D721Med (cell line): ENCODE data around the gene FMO2.

Experiments
- DNase-seq: peaks from one replicate; pipeline ENCODE4 v3.0.0; 2011; ENCODE audit warnings: low spot score; ENCODE audit not compliant: insufficient read length
- FAIRE-seq: peaks from 2 replicates; lab custom pipeline; 2011; peaks lifted over from hg19 to GRCh38; lab: Jason Lieb, UNC
- CTCF ChIP-seq: IDR thresholded peaks from 2 replicates; pipeline ENCODE4 v1.5.1; 2012; ENCODE audit warnings: mild to moderate bottlenecking, control low read depth; ENCODE audit not compliant: insufficient read depth; ENCODE audit errors: missing control alignments

Gene FMO2

GRCh38 chr1:171217658-171218443 lies 32.8 kb downstream of the FMO2 start:
- no peak for TF ChIP-seq CTCF
- FAIRE-seq: no peak
- no peak for DNase-seq

- FAIRE-seq (no peak), DNase-seq (no peak)
- no peak for TF ChIP-seq CTCF
Observed at GRCh38 chr1:171218661-171219060, 33.6 kb downstream of the FMO2 start.

GRCh38 chr1:171219346-171220080 lies 34.4 kb downstream of the FMO2 start:
- no peak for TF ChIP-seq CTCF
- DNase-seq (no peak), FAIRE-seq (no peak)

GRCh38 chr1:171220081-171220420 lies 35.0 kb downstream of the FMO2 start:
- FAIRE-seq: no peak
- TF ChIP-seq CTCF: no peak
- DNase-seq: no peak

GRCh38 chr1:171220581-171221054 lies 35.5 kb downstream of the FMO2 start:
- FAIRE-seq: no peak
- DNase-seq: no peak
- no peak for TF ChIP-seq CTCF

- TF ChIP-seq CTCF: no peak
- DNase-seq: no peak
- no peak for FAIRE-seq
Observed at GRCh38 chr1:171221665-171222591, 36.8 kb downstream of the FMO2 start.
